ENCODE data around the gene EIF5. TPM values are rescaled to one million over a fixed set of nuclear protein-coding genes. Genes with fewer than 3 reads are reported as not detected.

EIF5 gene
- total RNA-seq, 1 experiment from 2014 or later, result 238 TPM

DNA sequence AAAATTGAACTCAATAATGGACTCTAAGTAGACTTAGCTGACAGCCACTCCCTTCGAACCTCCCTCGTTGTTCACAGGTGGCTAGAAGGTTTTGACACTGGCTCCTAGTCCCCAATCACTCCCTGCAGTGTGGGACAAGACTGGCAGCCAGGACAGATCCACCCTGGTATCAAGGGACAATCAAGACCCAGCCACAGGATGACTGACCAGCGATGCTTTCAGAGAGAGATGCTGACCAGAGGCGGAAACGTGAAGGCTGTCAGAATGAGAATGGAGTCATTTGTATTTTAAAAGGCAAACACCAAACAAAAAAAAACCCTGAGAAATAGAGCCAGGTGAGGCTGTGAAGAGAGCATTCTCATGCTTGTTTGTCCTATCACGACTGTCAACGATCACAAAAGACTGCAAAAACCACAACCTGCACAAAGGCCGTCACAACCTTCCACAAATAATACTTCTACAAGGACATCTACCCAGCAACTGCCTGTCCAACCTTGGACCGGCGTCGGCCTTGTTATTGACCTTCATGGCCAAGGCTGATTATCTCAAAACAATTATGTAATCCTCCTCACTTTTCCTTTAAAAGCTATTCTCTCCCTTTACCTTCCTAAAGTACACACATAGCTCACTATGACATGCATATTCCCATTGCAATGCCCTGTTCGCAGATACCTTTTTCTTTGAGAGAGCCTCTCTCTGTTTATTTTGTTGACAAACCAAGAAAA is 13.2 kb downstream of the EIF5 start:
- in situ Hi-C loops (cut with HindIII; ENCODE audit: low pct_unique_long_range_greater_than_20kb, low sequenced_read_pairs) (no loop called here), intact Hi-C loops (cut with micrococcal nuclease; ENCODE audit: unreplicated experiment) (no loop called here)
- ATAC-seq, result no peak
- CTCF ChIA-PET, result interaction anchor here (0.7 kb wide), 2 partner anchors 33 to 47 kb away, joined by 3 to 4 read pairs; no protein-coding TSS in a partner anchor
- Histone ChIP-seq H3K4me3 (ENCODE audit: low read depth in 2 of 2, low read length in 2 of 2) (no peak overlapping the region), H3K27ac (ENCODE audit: low read length) (no peak overlapping the region), H3K36me3 (ENCODE audit: control insufficient read depth, insufficient read depth, low read length) (peaks cover 14% of the 10 kb centered on the region), H3K27me3 (ENCODE audit: control insufficient read depth, insufficient read depth, low read length) (no peaks in the 10 kb centered on the region), H3K4me1 (ENCODE audit: control insufficient read depth, insufficient read depth, low read length) (peaks cover 16% of the 10 kb centered on the region), H3K9me3 (ENCODE audit: control insufficient read depth, insufficient read depth, low read depth, low read length) (no peaks in the 10 kb centered on the region)
- TF ChIP-seq, protein P1, sequence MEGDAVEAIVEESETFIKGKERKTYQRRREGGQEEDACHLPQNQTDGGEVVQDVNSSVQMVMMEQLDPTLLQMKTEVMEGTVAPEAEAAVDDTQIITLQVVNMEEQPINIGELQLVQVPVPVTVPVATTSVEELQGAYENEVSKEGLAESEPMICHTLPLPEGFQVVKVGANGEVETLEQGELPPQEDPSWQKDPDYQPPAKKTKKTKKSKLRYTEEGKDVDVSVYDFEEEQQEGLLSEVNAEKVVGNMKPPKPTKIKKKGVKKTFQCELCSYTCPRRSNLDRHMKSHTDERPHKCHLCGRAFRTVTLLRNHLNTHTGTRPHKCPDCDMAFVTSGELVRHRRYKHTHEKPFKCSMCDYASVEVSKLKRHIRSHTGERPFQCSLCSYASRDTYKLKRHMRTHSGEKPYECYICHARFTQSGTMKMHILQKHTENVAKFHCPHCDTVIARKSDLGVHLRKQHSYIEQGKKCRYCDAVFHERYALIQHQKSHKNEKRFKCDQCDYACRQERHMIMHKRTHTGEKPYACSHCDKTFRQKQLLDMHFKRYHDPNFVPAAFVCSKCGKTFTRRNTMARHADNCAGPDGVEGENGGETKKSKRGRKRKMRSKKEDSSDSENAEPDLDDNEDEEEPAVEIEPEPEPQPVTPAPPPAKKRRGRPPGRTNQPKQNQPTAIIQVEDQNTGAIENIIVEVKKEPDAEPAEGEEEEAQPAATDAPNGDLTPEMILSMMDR (IDR thresholded peaks at IDR 0.05), result no peak
- TF ChIP-seq POLR2AphosphoS5 (IDR thresholded peaks at IDR 0.05; ENCODE audit: low read depth, low read length), result no peak
- no peak for TF ChIP-seq SIN3A (IDR thresholded peaks at IDR 0.05; ENCODE audit: borderline replicate concordance, insufficient read depth, low read depth, low read length)
- TF ChIP-seq TCF7L2 (IDR thresholded peaks at IDR 0.05; ENCODE audit: low read depth, low read length), result no peak
- TF ChIP-seq, protein P2, sequence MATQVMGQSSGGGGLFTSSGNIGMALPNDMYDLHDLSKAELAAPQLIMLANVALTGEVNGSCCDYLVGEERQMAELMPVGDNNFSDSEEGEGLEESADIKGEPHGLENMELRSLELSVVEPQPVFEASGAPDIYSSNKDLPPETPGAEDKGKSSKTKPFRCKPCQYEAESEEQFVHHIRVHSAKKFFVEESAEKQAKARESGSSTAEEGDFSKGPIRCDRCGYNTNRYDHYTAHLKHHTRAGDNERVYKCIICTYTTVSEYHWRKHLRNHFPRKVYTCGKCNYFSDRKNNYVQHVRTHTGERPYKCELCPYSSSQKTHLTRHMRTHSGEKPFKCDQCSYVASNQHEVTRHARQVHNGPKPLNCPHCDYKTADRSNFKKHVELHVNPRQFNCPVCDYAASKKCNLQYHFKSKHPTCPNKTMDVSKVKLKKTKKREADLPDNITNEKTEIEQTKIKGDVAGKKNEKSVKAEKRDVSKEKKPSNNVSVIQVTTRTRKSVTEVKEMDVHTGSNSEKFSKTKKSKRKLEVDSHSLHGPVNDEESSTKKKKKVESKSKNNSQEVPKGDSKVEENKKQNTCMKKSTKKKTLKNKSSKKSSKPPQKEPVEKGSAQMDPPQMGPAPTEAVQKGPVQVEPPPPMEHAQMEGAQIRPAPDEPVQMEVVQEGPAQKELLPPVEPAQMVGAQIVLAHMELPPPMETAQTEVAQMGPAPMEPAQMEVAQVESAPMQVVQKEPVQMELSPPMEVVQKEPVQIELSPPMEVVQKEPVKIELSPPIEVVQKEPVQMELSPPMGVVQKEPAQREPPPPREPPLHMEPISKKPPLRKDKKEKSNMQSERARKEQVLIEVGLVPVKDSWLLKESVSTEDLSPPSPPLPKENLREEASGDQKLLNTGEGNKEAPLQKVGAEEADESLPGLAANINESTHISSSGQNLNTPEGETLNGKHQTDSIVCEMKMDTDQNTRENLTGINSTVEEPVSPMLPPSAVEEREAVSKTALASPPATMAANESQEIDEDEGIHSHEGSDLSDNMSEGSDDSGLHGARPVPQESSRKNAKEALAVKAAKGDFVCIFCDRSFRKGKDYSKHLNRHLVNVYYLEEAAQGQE (IDR thresholded peaks at IDR 0.05; ENCODE audit: insufficient read depth in 1 of 2, low read depth in 2 of 2, low read length in 1 of 2), result no peak
- BruUV-seq (replicated peaks), result no TSS peak
- POLR2A ChIA-PET, result no interaction called here
- no peak for DNase-seq (ENCODE audit: low read depth, low spot score)

DNA sequence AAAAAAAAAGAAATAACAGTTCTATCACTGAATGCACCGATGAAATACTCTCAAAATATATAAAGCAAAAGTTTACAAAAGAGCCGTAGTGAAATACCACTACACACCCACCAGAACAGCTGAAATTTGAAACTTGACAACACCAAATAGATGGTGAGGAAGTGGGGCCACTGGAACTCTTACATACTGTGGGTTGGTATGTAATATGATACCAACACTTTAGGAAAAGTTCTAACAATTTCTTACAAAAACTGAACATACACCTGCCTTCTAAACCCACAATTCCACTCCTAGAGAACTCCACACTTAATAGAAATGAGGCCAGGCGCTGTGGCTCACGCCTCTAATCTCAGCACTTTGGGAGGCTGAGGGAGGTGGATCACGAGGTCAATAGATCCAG is 14.1 kb downstream of the EIF5 start:
- H3K36me3 ChIP-seq (ENCODE audit: control insufficient read depth, insufficient read depth, low read length), result peaks cover 6% of the 10 kb centered on the region; the same call in 1 of the 2 replicates
- ChIA-PET POLR2A (no interaction called here), CTCF (interaction anchor here (0.7 kb wide), 1 partner anchor 46 kb away, joined by 3 read pairs; no protein-coding TSS in a partner anchor)
- in situ Hi-C loops (cut with HindIII; ENCODE audit: low pct_unique_long_range_greater_than_20kb, low sequenced_read_pairs), result no loop called here
- no peak for TF ChIP-seq TCF7L2 (IDR thresholded peaks at IDR 0.05; ENCODE audit: low read depth, low read length)
- TF ChIP-seq, protein P2 (IDR thresholded peaks at IDR 0.05; ENCODE audit: insufficient read depth in 1 of 2, low read depth in 2 of 2, low read length in 1 of 2), result no peak
- no peak for TF ChIP-seq POLR2AphosphoS5 (IDR thresholded peaks at IDR 0.05; ENCODE audit: low read depth, low read length)
- TF ChIP-seq, protein P1 (IDR thresholded peaks at IDR 0.05), result no peak
- no peak for TF ChIP-seq SIN3A (IDR thresholded peaks at IDR 0.05; ENCODE audit: borderline replicate concordance, insufficient read depth, low read depth, low read length)
- ATAC-seq, result no peak
- peaks cover 7% of the 10 kb centered on the region for H3K4me1 ChIP-seq (ENCODE audit: control insufficient read depth, insufficient read depth, low read length)
- H3K27ac ChIP-seq (ENCODE audit: low read length), result no peak overlapping the region
- no TSS peak for BruUV-seq (replicated peaks)
- H3K9me3 ChIP-seq (ENCODE audit: control insufficient read depth, insufficient read depth, low read depth, low read length), result no peaks in the 10 kb centered on the region
- intact Hi-C loops (cut with micrococcal nuclease; ENCODE audit: unreplicated experiment), result no loop called here
- DNase-seq (ENCODE audit: low read depth, low spot score), result no peak
- no peaks in the 10 kb centered on the region for H3K27me3 ChIP-seq (ENCODE audit: control insufficient read depth, insufficient read depth, low read length)
- no peak overlapping the region for H3K4me3 ChIP-seq (ENCODE audit: low read depth in 2 of 2, low read length in 2 of 2)
